ENCODE measurements around the gene TSEN2. TPM values are rescaled to one million over a fixed set of nuclear protein-coding genes. Genes with fewer than 3 reads are reported as not detected.

Gene TSEN2
- total RNA-seq, 2 donors from 2014 or later: 12.8 to 12.9 TPM

- Histone ChIP-seq H3K27me3 (no peaks in the 10 kb centered on the region), H3K9me3 (no peaks in the 10 kb centered on the region), H3K27ac (peak overlapping the region; percentile 29 to 51), H3K4me3 (no peak overlapping the region), H3K4me1 (peaks cover 0 to 20% of the 10 kb centered on the region in 2 donors), H3K36me3 (peaks cover 94% of the 10 kb centered on the region)
- no peak for TF ChIP-seq CTCF (IDR thresholded peaks at IDR 0.05)
- no peak for DNase-seq (ENCODE audit: low spot score)
These were observed 95.2 kb downstream of the TSEN2 start for GRCh38 chr3:12579456-12579855.

GRCh38 chr3:12579905-12580304 is 95.6 kb downstream of the TSEN2 start:
- H3K4me1 ChIP-seq: peaks cover 0 to 16% of the 10 kb centered on the region in 2 donors
- peak overlapping the region; percentile 29 to 51 for H3K27ac ChIP-seq
- H3K4me3 ChIP-seq: no peak overlapping the region
- H3K9me3 ChIP-seq: no peaks in the 10 kb centered on the region
- H3K36me3 ChIP-seq: peaks cover 94% of the 10 kb centered on the region
- TF ChIP-seq CTCF (IDR thresholded peaks at IDR 0.05): no peak
- H3K27me3 ChIP-seq: no peaks in the 10 kb centered on the region
- no peak for DNase-seq (ENCODE audit: low spot score)

- DNase-seq (ENCODE audit: low spot score): no peak
- Histone ChIP-seq H3K27ac (no peak overlapping the region), H3K4me3 (no peak overlapping the region), H3K9me3 (no peaks in the 10 kb centered on the region), H3K36me3 (peaks cover 89% of the 10 kb centered on the region), H3K27me3 (no peaks in the 10 kb centered on the region), H3K4me1 (peaks cover 0 to 20% of the 10 kb centered on the region in 2 donors)
- TF ChIP-seq CTCF (IDR thresholded peaks at IDR 0.05): no peak
These were observed 98.5 kb downstream of the TSEN2 start for GRCh38 chr3:12582730-12583129.

Other genes starting within 250 kb of the TSEN2 start
- gene PPARG, start 195.4 kb upstream of the TSEN2 start, total RNA-seq: 10 to 100 TPM; 12.3 to 17.9 TPM
- not detected for gene MKRN2OS, start 61.0 kb downstream of the TSEN2 start, total RNA-seq
- 10 to 100 TPM; 24.7 to 30.5 TPM for gene MKRN2, start 72.6 kb downstream of the TSEN2 start, total RNA-seq
- gene RAF1, start 179.6 kb downstream of the TSEN2 start, total RNA-seq: 100 to 1,000 TPM; 140 to 178 TPM